Measurements from ENCODE around the gene TOMT. TPM values are rescaled to one million over a fixed set of nuclear protein-coding genes. Genes with fewer than 3 reads are reported as not detected.
"Not testable (repeated sequence)": the region's sequence is repeated elsewhere in the genome, so short reads cannot be mapped to it uniquely, and the experiment has no call there.

TOMT gene
- total RNA-seq, 1 donor from 2014 or later, result not detected

DNA sequence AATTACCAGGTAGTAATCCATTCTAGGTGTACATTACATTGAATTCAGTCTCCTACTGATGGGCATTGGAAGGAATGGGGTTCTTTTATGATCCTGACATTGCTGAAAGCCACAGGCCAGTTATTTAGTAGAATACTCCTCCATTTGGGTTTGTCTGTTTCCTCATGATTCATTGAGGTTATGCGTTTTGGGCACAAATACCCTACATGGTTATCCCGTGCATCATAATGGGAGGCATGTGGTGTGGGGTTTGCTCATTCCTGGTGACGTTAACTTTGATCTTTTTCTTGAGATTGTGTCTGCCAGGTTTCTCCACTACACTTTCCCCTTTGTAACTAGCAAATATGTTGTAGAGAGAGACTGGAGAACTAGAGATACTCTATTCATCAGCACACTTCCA, 35.3 kb downstream of the TOMT start:
- Mint-ChIP-seq H3K36me3 (ENCODE audit: low read depth) (no peaks in the 10 kb centered on the region), H3K4me3 (no peak overlapping the region), H3K27ac (ENCODE audit: unreplicated experiment) (no peak overlapping the region), H3K9me3 (peaks cover 2% of the 10 kb centered on the region), H3K27me3 (ENCODE audit: low read depth) (peaks cover 26% of the 10 kb centered on the region), H3K4me1 (no peaks in the 10 kb centered on the region)
- no peak for TF ChIP-seq CTCF (conservative IDR thresholded peaks at IDR 0.05)
- DNase-seq (ENCODE audit: low read depth, low spot score), result no peak

DNA sequence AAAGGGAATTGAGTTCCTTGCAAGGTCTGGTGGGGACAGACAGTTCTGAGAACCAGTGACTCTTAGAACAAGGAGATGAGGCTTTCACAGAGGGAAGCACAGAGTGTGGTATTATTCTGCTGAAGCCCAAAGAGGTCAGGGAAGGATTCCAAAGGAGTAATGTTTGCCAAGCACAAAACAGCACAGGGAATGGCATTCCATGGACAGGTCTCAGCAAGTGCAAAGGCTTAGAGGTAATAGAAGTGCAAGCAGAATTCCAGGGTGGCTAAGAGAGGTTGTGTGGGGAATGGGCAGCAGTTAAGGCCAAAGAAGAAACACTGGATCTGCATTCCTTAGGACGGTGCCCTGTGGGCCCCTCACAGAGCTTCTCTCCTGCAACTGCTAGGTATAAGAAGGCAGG, 36.4 kb downstream of the TOMT start:
- not testable (repeated sequence) for DNase-seq (ENCODE audit: low read depth, low spot score); H3K4me1 Mint-ChIP-seq; H3K36me3 Mint-ChIP-seq (ENCODE audit: low read depth); H3K9me3 Mint-ChIP-seq; H3K4me3 Mint-ChIP-seq; H3K27ac Mint-ChIP-seq (ENCODE audit: unreplicated experiment)
- peaks cover 26% of the 10 kb centered on the region for H3K27me3 Mint-ChIP-seq (ENCODE audit: low read depth)

- H3K4me3 Mint-ChIP-seq; H3K27ac Mint-ChIP-seq (ENCODE audit: unreplicated experiment); DNase-seq (ENCODE audit: low read depth, low spot score); H3K36me3 Mint-ChIP-seq (ENCODE audit: low read depth); H3K9me3 Mint-ChIP-seq; H3K4me1 Mint-ChIP-seq: not testable (repeated sequence)
- H3K27me3 Mint-ChIP-seq (ENCODE audit: low read depth), result peaks cover 26% of the 10 kb centered on the region
These were observed 36.8 kb downstream of the TOMT start for GRCh38 chr11:72142543-72142942.

DNA sequence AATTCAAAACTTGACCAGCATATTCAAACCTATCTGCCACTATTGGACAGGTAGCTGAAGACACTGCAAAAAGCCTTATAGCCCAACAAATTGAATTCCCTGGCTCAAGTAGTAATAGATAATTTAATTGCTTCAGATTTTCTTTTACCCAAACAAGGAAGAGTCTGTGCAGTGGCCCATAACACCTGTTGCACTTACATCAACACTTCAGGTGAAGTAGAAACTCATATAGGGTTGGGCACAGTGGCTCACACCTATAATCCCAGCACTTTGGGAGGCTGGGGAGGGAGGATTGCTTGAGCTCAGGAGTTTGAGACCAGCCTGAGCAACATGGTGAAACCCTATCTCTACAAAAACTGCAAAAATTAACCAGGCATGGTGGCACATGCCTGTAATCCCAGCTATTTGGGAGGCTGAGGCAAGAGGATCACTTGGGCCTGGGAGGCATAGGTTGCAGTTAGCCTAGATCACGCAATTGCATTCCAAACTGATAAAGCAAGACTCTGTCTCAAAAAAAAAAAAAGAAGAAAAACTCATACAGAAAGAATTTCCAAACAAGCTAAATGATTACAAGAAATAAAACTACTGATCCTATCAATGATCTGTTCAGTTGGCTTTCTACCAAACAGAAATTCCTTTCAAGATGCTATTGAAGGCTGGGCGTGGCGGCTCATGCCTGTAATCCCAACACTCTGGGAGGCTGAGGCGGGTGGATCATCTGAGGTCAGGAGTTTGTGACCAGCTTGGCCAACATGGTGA, 39.3 kb downstream of the TOMT start:
- Mint-ChIP-seq H3K9me3 (peaks cover 2% of the 10 kb centered on the region), H3K27me3 (ENCODE audit: low read depth) (peaks cover 23% of the 10 kb centered on the region), H3K36me3 (ENCODE audit: low read depth) (no peaks in the 10 kb centered on the region), H3K4me1 (no peaks in the 10 kb centered on the region), H3K27ac (ENCODE audit: unreplicated experiment) (no peak overlapping the region), H3K4me3 (no peak overlapping the region)
- TF ChIP-seq CTCF (conservative IDR thresholded peaks at IDR 0.05), result no peak
- no peak for DNase-seq (ENCODE audit: low read depth, low spot score)

GRCh38 chr11:72146625-72147024, 40.9 kb downstream of the TOMT start:
- Mint-ChIP-seq H3K27me3 (ENCODE audit: low read depth) (peaks cover 11% of the 10 kb centered on the region), H3K4me3 (no peak overlapping the region), H3K27ac (ENCODE audit: unreplicated experiment) (no peak overlapping the region), H3K36me3 (ENCODE audit: low read depth) (no peaks in the 10 kb centered on the region), H3K9me3 (peaks cover 2% of the 10 kb centered on the region), H3K4me1 (no peaks in the 10 kb centered on the region)
- no peak for TF ChIP-seq CTCF (conservative IDR thresholded peaks at IDR 0.05)
- DNase-seq (ENCODE audit: low read depth, low spot score), result no peak

- H3K9me3 Mint-ChIP-seq, result no peaks in the 10 kb centered on the region
- H3K27ac Mint-ChIP-seq (ENCODE audit: unreplicated experiment), result no peak overlapping the region
- no peak for DNase-seq (ENCODE audit: low read depth, low spot score)
- no peaks in the 10 kb centered on the region for H3K27me3 Mint-ChIP-seq (ENCODE audit: low read depth)
- no peak overlapping the region for H3K4me3 Mint-ChIP-seq
- H3K36me3 Mint-ChIP-seq (ENCODE audit: low read depth), result no peaks in the 10 kb centered on the region
- no peak for TF ChIP-seq CTCF (conservative IDR thresholded peaks at IDR 0.05)
- H3K4me1 Mint-ChIP-seq, result no peaks in the 10 kb centered on the region
These were observed 45.2 kb downstream of the TOMT start for GRCh38 chr11:72150882-72151281.

DNA sequence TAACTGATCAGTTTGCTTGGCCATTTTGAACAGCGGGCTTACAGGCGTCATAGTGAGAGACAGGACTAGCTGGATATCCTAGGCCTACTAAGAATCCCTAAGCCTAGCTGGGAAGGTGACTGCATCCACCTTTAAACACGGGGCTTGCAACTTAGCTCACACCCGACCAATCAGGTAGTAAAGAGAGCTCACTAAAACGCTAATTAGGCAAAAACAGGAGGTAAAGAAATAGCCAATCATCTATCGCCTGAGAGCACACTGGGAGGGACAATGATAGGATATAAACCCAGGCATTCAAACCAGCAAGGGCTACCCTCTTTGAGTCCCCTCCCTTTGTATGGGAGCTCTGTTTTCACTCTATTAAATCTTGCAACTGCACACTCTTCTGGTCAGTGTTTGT, 48.1 kb downstream of the TOMT start:
- H3K27ac Mint-ChIP-seq (ENCODE audit: unreplicated experiment); H3K4me1 Mint-ChIP-seq; H3K36me3 Mint-ChIP-seq (ENCODE audit: low read depth): not testable (repeated sequence)

More for the DNA sequence above, 48.1 kb downstream of the TOMT start:
- H3K4me3 Mint-ChIP-seq; H3K27me3 Mint-ChIP-seq (ENCODE audit: low read depth); DNase-seq (ENCODE audit: low read depth, low spot score); H3K9me3 Mint-ChIP-seq: not testable (repeated sequence)
